Activated CD4-positive, CD25-positive, alpha-beta regulatory T cell treated with anti-CD3 and anti-CD28 coated beads, Interleukin-2, amount 50 U/mL, for 24 hours (primary cell): Measurements from ENCODE around the gene SLC29A1.
A peak's percentile ranks its signal among the peaks of the same experiment; 100 is the strongest.

Source experiments
- ATAC-seq, 2 donors: fragments of 150-1000 bp; cut with Tn5 transposase; one replicate each; pipeline ENCODE4 v1.10.0; 2021; ENCODE audit warnings: mild to moderate bottlenecking in 1 of 2, moderate library complexity in 1 of 2

SLC29A1 gene

DNA sequence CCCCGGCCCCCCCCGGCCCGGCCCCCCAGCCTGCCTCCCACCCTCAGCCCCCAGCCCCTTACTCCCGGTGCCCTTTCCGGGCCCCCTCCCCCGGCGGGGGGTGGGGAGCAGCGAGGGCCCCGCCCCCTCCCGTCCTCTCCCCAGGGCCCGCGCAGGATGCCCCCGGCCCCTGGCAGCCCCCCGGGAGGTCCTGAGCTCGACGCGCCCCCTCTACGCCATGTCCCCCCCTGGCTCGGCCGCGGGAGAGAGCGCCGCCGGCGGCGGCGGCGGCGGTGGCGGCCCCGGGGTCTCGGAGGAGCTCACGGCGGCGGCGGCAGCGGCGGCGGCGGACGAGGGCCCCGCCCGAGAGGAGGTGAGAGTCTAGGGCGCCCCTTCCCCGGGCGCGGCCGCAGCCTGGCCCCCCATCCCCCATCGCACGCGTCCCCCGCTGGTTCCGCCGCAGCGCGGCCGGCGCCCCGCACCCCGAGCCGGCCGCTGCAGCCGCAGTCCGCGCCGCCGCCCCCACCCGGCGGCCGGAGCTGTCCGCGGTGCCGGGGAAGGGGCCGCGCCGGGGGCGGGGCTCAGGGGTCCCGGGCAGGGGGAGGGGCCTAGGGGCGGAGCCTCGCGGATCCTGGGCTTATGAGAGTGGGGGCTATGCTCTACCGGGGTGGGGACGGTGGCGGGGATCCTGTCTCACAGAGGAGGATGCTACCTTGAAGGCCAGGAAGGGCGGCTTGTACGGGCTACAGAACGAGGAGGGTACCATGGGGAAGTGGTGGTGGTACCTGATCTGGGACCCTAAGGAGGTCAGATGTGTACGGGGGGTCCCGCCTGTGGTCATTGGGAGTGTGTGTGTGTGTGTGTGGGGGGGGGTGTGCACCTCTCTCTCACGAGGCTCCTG, 47.4 kb downstream of the SLC29A1 start:
- ATAC-seq, result no peak

GRCh38 chr6:44271406-44271723, 48.0 kb downstream of the SLC29A1 start:
- no peak for ATAC-seq

DNA sequence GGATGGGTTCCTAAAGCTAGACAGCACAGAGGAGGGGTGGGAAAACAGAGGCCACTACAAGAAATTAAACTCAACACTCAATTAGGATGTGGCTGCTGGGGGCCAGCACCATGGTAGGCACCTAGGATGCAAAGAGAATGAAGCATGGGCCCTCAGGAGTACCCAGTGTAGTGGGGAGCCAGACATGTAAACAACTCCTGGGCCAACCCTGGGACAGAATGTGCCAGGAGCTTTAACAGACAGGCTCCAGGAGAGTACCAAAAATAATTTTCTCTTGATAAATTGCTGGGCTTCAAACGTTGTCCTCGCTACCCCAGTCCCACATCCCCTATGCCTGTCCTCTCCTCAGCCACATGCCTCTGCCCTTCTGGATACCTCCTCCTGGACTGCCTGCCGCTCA, 48.5 kb downstream of the SLC29A1 start:
- no peak for ATAC-seq

DNA sequence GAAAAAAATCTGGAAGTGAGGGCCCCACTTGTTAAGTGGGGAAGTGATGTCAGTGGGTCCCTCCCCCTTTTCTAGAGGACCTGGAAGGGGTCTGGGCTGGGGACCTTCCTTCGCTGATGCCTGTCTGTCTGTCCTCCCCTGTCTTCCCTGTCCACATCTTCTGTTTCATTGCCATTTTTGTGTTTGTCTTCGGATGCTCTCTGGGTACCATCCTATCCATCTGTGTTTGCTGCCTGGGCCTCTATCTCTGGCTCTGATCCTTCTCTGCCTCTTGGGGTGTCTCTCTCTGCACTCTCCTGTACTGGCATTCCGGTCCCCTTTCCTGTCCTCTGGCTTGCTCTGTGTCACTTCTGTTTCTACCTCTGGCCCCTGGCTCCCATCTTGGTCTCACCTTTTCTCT, 49.1 kb downstream of the SLC29A1 start:
- no peak for ATAC-seq

GRCh38 chr6:44272999-44273566, 49.7 kb downstream of the SLC29A1 start:
- no peak for ATAC-seq

GRCh38 chr6:44273617-44274016, 50.2 kb downstream of the SLC29A1 start:
- no peak for ATAC-seq

DNA sequence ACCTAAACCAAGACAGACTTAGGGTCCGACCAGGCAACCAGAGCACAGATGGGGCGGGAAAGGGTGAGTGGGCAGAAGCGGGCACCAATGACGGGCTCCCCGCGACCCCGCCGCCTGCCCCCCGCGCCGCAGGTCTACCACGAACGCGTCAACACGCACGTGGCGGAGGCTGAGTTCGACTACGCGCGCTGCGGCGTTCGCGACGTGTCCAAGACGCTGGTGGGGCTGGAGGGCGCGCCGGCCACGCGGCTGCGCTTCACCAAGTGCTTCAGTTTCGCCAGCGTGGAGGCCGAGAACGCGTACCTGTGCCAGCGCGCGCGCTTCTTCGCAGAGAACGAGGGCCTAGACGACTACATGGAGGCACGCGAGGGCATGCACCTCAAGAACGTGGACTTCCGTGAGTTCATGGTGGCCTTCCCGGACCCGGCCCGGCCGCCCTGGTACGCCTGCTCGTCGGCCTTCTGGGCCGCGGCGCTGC, 51.9 kb downstream of the SLC29A1 start:
- no peak for ATAC-seq

DNA sequence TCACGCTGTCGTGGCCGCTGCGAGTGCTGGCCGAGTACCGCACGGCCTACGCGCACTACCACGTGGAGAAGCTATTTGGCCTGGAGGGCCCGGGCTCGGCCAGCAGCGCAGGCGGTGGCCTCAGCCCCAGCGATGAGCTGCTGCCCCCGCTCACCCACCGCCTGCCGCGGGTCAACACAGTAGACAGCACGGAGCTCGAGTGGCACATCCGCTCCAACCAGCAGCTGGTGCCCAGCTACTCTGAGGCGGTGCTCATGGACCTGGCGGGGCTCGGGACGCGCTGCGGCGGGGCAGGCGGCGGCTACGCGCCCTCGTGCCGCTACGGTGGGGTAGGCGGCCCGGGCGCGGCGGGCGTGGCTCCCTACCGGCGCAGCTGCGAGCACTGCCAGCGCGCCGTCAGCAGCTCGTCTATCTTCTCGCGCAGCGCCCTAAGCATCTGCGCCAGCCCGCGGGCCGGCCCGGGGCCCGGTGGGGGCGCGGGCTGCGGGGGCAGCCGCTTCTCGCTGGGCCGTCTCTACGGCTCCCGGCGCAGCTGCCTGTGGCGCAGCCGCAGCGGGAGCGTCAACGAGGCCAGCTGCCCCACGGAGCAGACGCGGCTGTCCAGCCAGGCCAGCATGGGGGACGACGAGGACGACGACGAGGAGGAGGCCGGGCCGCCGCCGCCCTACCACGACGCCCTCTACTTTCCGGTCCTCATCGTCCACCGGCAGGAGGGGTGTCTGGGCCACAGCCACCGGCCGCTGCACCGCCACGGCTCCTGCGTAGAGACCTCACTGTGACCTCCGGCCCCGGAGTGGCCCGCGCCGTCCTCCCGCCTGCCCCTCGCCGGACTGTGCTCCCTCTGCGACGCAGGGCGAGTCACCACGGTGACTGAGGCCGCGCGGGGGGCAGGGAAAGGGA, 52.6 kb downstream of the SLC29A1 start:
- ATAC-seq, result peak; percentile 61 to 66

GRCh38 chr6:44276667-44277640, 53.6 kb downstream of the SLC29A1 start:
- ATAC-seq, result no peak

GRCh38 chr6:44277763-44278162, 54.4 kb downstream of the SLC29A1 start:
- ATAC-seq, result no peak

DNA sequence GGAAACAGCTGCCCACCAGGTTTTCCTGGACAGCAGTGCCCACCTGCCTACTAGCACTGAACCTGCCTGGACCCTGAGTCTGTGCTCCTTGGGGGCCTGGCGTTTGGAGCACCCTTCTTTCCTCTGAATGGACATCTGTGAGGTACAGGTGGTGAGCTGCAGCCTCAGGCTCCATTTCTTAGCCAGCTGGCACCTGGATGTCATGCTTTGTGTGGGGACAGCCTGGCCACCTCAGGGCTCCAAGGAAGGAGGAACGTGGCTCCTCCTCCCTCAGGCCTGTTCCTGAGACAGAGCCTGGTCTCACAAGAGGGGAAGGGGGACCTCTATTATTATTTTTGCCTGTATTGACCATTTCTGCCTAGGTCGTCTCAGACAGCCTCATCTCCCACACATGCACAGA, 54.9 kb downstream of the SLC29A1 start:
- no peak for ATAC-seq

- ATAC-seq, result no peak
Observed at GRCh38 chr6:44278774-44279697, 55.6 kb downstream of the SLC29A1 start.
